CD14-positive monocyte (primary cell): ENCODE data around the gene SYDE1. TPM values are rescaled to one million over a fixed set of nuclear protein-coding genes. Genes with fewer than 3 reads are reported as not detected.

Experiments
- DNase-seq, 3 donors: peaks; one replicate each; pipeline ENCODE4 v3.0.0-alpha.2; 2011 to 2022
- H2AFZ ChIP-seq: 2 replicates; pipeline ENCODE4 v1.6.0; 2012; ENCODE audit warnings: mild to moderate bottlenecking, low read depth, low read length, inconsistent platforms; ENCODE audit not compliant: insufficient read depth, poor library complexity, severe bottlenecking
- H3K27ac ChIP-seq, 2 donors: 1 replicate in 1 of 2; 2 replicates in 1 of 2; pipeline ENCODE4 v1.5.1; 2012 to 2013; ENCODE audit warnings: low read length in 2 of 2, control low read depth in 1 of 2, inconsistent platforms in 1 of 2, low read depth in 1 of 2, mild to moderate bottlenecking in 1 of 2
- H3K27me3 ChIP-seq, 2 donors: one replicate each; pipeline versions ENCODE4 v1.6.0 to v1.6.1; 2011 to 2013; ENCODE audit warnings: low read length in 2 of 2; ENCODE audit not compliant: control insufficient read depth in 2 of 2, insufficient read depth in 2 of 2
- H3K36me3 ChIP-seq, 2 donors: replicated peaks in 1 of 2; 1 replicate in 1 of 2; 2 replicates in 1 of 2; pipeline versions ENCODE4 v1.5.1 to v1.6.1; 2012 to 2013; ENCODE audit warnings: low read length in 2 of 2, control low read depth in 1 of 2, inconsistent platforms in 1 of 2, mild to moderate bottlenecking in 1 of 2; ENCODE audit not compliant: insufficient read depth in 2 of 2, control insufficient read depth in 1 of 2
- H3K4me1 ChIP-seq, 2 donors: 1 replicate in 1 of 2; 2 replicates in 1 of 2; pipeline versions ENCODE4 v1.5.1 to v1.6.1; 2012 to 2013; ENCODE audit warnings: low read length in 2 of 2, control low read depth in 1 of 2, inconsistent platforms in 1 of 2, mild to moderate bottlenecking in 1 of 2, moderate library complexity in 1 of 2; ENCODE audit not compliant: insufficient read depth in 2 of 2, control insufficient read depth in 1 of 2
- H3K4me2 ChIP-seq: replicated peaks from 2 replicates; pipeline ENCODE3; 2012; ENCODE audit warnings: low read length, moderate library complexity, mild to moderate bottlenecking; ENCODE audit not compliant: poor library complexity, severe bottlenecking; ENCODE audit errors: extremely low read depth
- H3K4me3 ChIP-seq, 3 experiments: fragments of 200-600 bp in 1 of 3; sonication (generic) in 1 of 3; replicated peaks in 1 of 3; 1 replicate in 2 of 3; 2 replicates in 1 of 3; pipeline ENCODE4 v1.5.1; 2011 to 2013; ENCODE audit warnings: low read length in 3 of 3, mild to moderate bottlenecking in 3 of 3, control low read depth in 2 of 3, low read depth in 2 of 3, inconsistent platforms in 1 of 3, moderate library complexity in 1 of 3
- H3K79me2 ChIP-seq: 2 replicates; pipeline ENCODE4 v1.6.0; 2012; ENCODE audit warnings: mild to moderate bottlenecking, control low read depth, inconsistent platforms, low read length, moderate library complexity; ENCODE audit not compliant: insufficient read depth
- H3K9ac ChIP-seq: 2 replicates; pipeline ENCODE4 v1.6.0; 2017; ENCODE audit warnings: low read length, mild to moderate bottlenecking; ENCODE audit not compliant: insufficient read depth, poor library complexity, severe bottlenecking
- H3K9me3 ChIP-seq, 2 donors: replicated peaks in 1 of 2; 1 replicate in 1 of 2; 2 replicates in 1 of 2; pipeline versions ENCODE4 v1.5.1 to v1.6.1; 2012 to 2013; ENCODE audit warnings: low read length in 2 of 2, control low read depth in 1 of 2; ENCODE audit not compliant: control insufficient read depth in 1 of 2, insufficient read depth in 1 of 2
- H4K20me1 ChIP-seq: 2 replicates; pipeline ENCODE4 v1.6.0; 2012; ENCODE audit warnings: mild to moderate bottlenecking, low read length, control low read depth, moderate library complexity; ENCODE audit not compliant: insufficient read depth
- H3K27ac Mint-ChIP-seq, 7 donors: one replicate each; pipeline ENCODE4 v1.8.0; 2020; ENCODE audit warnings: mild to moderate bottlenecking in 7 of 7, mixed read lengths in 7 of 7, moderate library complexity in 6 of 7, inconsistent platforms in 2 of 7
- H3K27me3 Mint-ChIP-seq, 3 donors: one replicate each; pipeline ENCODE4 v1.8.0; 2021 to 2022; ENCODE audit warnings: low read depth in 3 of 3, mild to moderate bottlenecking in 3 of 3, mixed read lengths in 3 of 3, moderate library complexity in 3 of 3, inconsistent platforms in 1 of 3
- H3K36me3 Mint-ChIP-seq, 2 donors: one replicate each; pipeline ENCODE4 v1.8.0; 2020; ENCODE audit warnings: mixed read lengths in 2 of 2, inconsistent platforms in 1 of 2, mild to moderate bottlenecking in 1 of 2
- H3K4me1 Mint-ChIP-seq: one replicate; pipeline ENCODE4 v1.8.0; 2020; ENCODE audit warnings: mild to moderate bottlenecking, mixed read lengths
- H3K4me3 Mint-ChIP-seq, 2 donors: one replicate each; pipeline ENCODE4 v1.8.0; 2020; ENCODE audit warnings: mild to moderate bottlenecking in 2 of 2, mixed read lengths in 2 of 2, moderate library complexity in 1 of 2
- H3K9me3 Mint-ChIP-seq, 7 donors: one replicate each; pipeline ENCODE4 v1.8.0; 2020 to 2022; ENCODE audit warnings: mixed read lengths in 7 of 7, mild to moderate bottlenecking in 6 of 7, moderate library complexity in 6 of 7, inconsistent platforms in 2 of 7
- CTCF ChIP-seq: fragments of 200-600 bp; IDR thresholded peaks from one replicate; pipeline ENCODE4 v1.8.0; 2022; ENCODE audit warnings: antibody characterized with exemption, mild to moderate bottlenecking
- WGBS: methylation state at CpG from one replicate; pipeline ENCODE4 v1.1.5; 2013; ENCODE audit warnings: missing lambda C conversion rate; ENCODE audit not compliant: insufficient coverage; 5-methylcytosine and 5-hydroxymethylcytosine counted together
- intact Hi-C, 2 donors: fragments of 100-400 bp; cut with micrococcal nuclease; formaldehyde crosslinking; loops; one replicate each; pipeline versions ENCODE4 v1.15.0 to v1.15.1; 2023
- polyA plus RNA-seq, 3 donors: library from polyadenylated mRNA; depleted of rRNA in 1 of 3; unstranded in 2 of 3; stranded (reverse) in 1 of 3; fragments of 300-500 nt in 2 of 3; fragments of >200 nt in 1 of 3; fragmentation: Illumina TruSeq in 2 of 3; gene quantifications; 1 replicate in 2 of 3; 2 replicates in 1 of 3; pipeline ENCODE4 v1.2.3, GENCODE V29; 2012 to 2021

SYDE1 gene
- polyA plus RNA-seq, 3 donors, result not detected

GRCh38 chr19:15123900-15124299, 16.7 kb downstream of the SYDE1 start:
- no peak overlapping the region for H2AFZ ChIP-seq
- TF ChIP-seq CTCF, result no peak
- peak overlapping the region in 1 of 2 donors; percentile 90 for H3K27ac ChIP-seq
- peaks cover 22 to 36% of the 10 kb centered on the region in 2 donors for H3K36me3 ChIP-seq
- peak overlapping the region in 1 of 3 experiments; percentile 80 for H3K4me3 ChIP-seq
- no peaks in the 10 kb centered on the region for H4K20me1 ChIP-seq
- H3K79me2 ChIP-seq, result peaks cover 17% of the 10 kb centered on the region
- peaks cover 0 to 1% (median under 1%) of the 10 kb centered on the region in 3 donors for H3K27me3 Mint-ChIP-seq
- no peaks in the 10 kb centered on the region for H3K27me3 ChIP-seq
- no peaks in the 10 kb centered on the region for H3K9me3 ChIP-seq
- H3K4me1 Mint-ChIP-seq, result peaks cover 11% of the 10 kb centered on the region
- H3K36me3 Mint-ChIP-seq, result peaks cover 30 to 42% of the 10 kb centered on the region in 2 donors
- peak in 1 of 3 donors; percentile 3 for DNase-seq
- WGBS, result 65% methylated on average over 3 of the region's 5 CpGs
- peaks cover 0 to 3% (median 2%) of the 10 kb centered on the region in 7 donors for H3K9me3 Mint-ChIP-seq
- H3K27ac Mint-ChIP-seq, result peak overlapping the region in 2 of 7 donors; percentile 66 to 96
- H3K4me2 ChIP-seq, result peak overlapping the region; percentile 98
- H3K4me3 Mint-ChIP-seq, result peak overlapping the region in 1 of 2 donors; percentile 52
- H3K4me1 ChIP-seq, result peaks cover 13% of the 10 kb centered on the region in 2 donors
- intact Hi-C loops, result loop anchor here in 1 of 2 donors (10.0 kb wide), 1 partner anchor 251 kb away; the partner anchor contains the start of gene AKAP8
- H3K9ac ChIP-seq, result no peak overlapping the region

GRCh38 chr19:15124572-15125231, 17.5 kb downstream of the SYDE1 start:
- intact Hi-C loops, result loop anchor here in 1 of 2 donors (10.0 kb wide), 1 partner anchor 250 kb away; the partner anchor contains the start of gene AKAP8

More at GRCh38 chr19:15124572-15125231, 17.5 kb downstream of the SYDE1 start:
- Histone ChIP-seq H3K4me2 (peak overlapping the region; percentile 98), H3K36me3 (peaks cover 14 to 28% of the 10 kb centered on the region in 2 donors), H3K79me2 (peaks cover 17% of the 10 kb centered on the region), H3K27ac (peak overlapping the region; percentile 86 to 90), H3K4me3 (peak overlapping the region; percentile 72 to 99 (median 80)), H3K4me1 (peaks cover 13% of the 10 kb centered on the region in 2 donors), H3K9me3 (no peaks in the 10 kb centered on the region), H3K9ac (peak overlapping the region; percentile 78), H4K20me1 (no peaks in the 10 kb centered on the region), H3K27me3 (no peaks in the 10 kb centered on the region), H2AFZ (peak overlapping the region; percentile 77)
- TF ChIP-seq CTCF, result no peak
- peaks cover 11% of the 10 kb centered on the region for H3K4me1 Mint-ChIP-seq
- peaks cover 0 to 2% (median 0%) of the 10 kb centered on the region in 7 donors for H3K9me3 Mint-ChIP-seq
- H3K4me3 Mint-ChIP-seq, result peak overlapping the region; percentile 95 to 100
- peaks cover 22 to 34% of the 10 kb centered on the region in 2 donors for H3K36me3 Mint-ChIP-seq
- peak overlapping the region; percentile 96 to 99 (median 97) for H3K27ac Mint-ChIP-seq
- H3K27me3 Mint-ChIP-seq, result peaks cover 0 to 4% (median 2%) of the 10 kb centered on the region in 3 donors
- 2% methylated on average over 29 of the region's 33 CpGs for WGBS
- DNase-seq, result peak in 2 of 3 donors; percentile 13 to 25
